ENCODE results near the gene CELF2.

GRCh38 chr10:11250304-11250703, 232.6 kb downstream of the CELF2 start:
- TF ChIP-seq CTCF (conservative IDR thresholded peaks at IDR 0.05) (no peak), ZFX (IDR thresholded peaks at IDR 0.05) (no peak)
